ENCODE measurements around the gene TOLLIP.

- TF ChIP-seq POLR2AphosphoS5 (IDR thresholded peaks at IDR 0.05; ENCODE audit: low read depth, low read length) (no peak), POLR2A (IDR thresholded peaks at IDR 0.05; ENCODE audit: low read depth, low read length) (no peak), SPI1 (IDR thresholded peaks at IDR 0.05; ENCODE audit: low read depth, low read length) (no peak), TAF1 (IDR thresholded peaks at IDR 0.05; ENCODE audit: low read depth, low read length) (no peak), POU2F2 (IDR thresholded peaks at IDR 0.05; ENCODE audit: low read depth, low read length) (no peak), PAX5 (IDR thresholded peaks at IDR 0.05; ENCODE audit: insufficient read depth, low read length, severe bottlenecking) (no peak)
Observed at GRCh38 chr11:1257916-1258315, 51.5 kb downstream of the TOLLIP start.

Data from GM12891 (cell line).